Measurements from ENCODE around the gene RASSF4. TPM values are rescaled to one million over a fixed set of nuclear protein-coding genes. Genes with fewer than 3 reads are reported as not detected.

The RASSF4 gene
- total and polyA plus RNA-seq, 9 of the 15 experiments (the other 6 are each of a cell fraction or from before 2014, with no cell fraction given), result 0.01 to 0.62 (median 0.11) TPM; not detected in 3

- TF ChIP-seq NONO (IDR thresholded peaks at IDR 0.05; ENCODE audit: low read depth in 2 of 2, low read length in 1 of 2) (peak; percentile 78 to 93; a peak in 3 of 4 replicates), ZNF449 (CRISPR knock-in tag; IDR thresholded peaks at IDR 0.05) (peak; percentile 45; the same call in 1 of the 2 replicates), BMI1 (IDR thresholded peaks at IDR 0.05; ENCODE audit: low read length) (no peak), NFE2L1 (tag; IDR thresholded peaks at IDR 0.05; ENCODE audit: borderline replicate concordance, low read depth) (no peak), CREB5 (CRISPR knock-in tag; IDR thresholded peaks at IDR 0.05) (no peak), ZNF707 (CRISPR knock-in tag; conservative IDR thresholded peaks at IDR 0.05) (no peak), EHMT2 (IDR thresholded peaks at IDR 0.05) (peak; percentile 84; the same call in 1 of the 2 replicates), ARHGAP35 (IDR thresholded peaks at IDR 0.05; ENCODE audit: partially characterized antibody) (no peak), AFF4 (CRISPR knock-in tag; IDR thresholded peaks at IDR 0.05) (no peak), ZKSCAN1 (IDR thresholded peaks at IDR 0.05; ENCODE audit: low read depth, low read length) (0 out of 2 replicates have a peak, but pooled peaks have one; percentile 52), ZNF316 (IDR thresholded peaks at IDR 0.05) (no peak), PRDM10 (IDR thresholded peaks at IDR 0.05; ENCODE audit: partially characterized antibody) (no peak), POLR2AphosphoS2 (IDR thresholded peaks at IDR 0.05; ENCODE audit: low read length) (no peak), ZBTB33 (CRISPR knock-in tag; IDR thresholded peaks at IDR 0.05) (peak; percentile 86), PHF8 (IDR thresholded peaks at IDR 0.05; ENCODE audit: borderline replicate concordance, low read length) (peak; percentile 96)
These were observed 41.3 kb downstream of the RASSF4 start, which contains the start of gene ZNF22 (continued) for GRCh38 chr10:45000752-45001380.
